ENCODE data around the gene GZF1. TPM values are rescaled to one million over a fixed set of nuclear protein-coding genes. Genes with fewer than 3 reads are reported as not detected.

Gene GZF1
- total and polyA plus RNA-seq, 2 donors from 2014 or later, result 7.7 to 14.1 TPM

DNA sequence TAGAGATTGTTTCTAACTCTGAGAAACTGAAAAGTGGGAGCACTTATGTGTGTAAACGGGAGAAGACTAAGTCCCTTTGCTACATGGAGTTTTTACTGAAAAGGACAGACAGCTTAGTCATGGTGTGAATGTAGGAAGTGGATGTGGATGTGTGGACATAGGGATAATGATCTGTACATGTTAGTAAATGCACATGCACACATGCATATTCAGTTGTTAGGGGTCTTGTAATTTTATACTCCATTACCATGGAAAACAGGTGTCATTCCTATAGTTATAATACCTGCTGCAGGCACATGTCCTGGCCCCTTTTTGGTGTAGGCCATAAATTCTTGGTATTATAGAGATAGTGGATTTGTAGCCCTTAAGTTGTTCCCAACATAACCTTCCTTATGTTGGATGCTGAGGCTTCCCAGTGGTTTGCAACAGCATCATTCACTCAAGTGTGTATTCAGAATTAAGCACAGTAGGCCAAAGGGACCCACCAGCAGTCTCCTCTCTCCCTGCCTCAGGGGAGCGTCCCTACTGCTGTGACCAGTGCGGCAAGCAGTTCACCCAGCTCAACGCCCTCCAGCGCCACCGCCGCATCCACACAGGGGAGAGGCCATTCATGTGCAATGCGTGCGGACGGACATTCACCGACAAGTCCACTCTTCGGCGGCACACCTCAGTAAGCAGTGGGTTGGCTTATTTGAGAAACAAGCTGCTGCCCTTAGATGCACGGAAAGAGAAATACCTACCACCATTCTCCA, 7.3 kb downstream of the GZF1 start:
- peaks cover 0 to 21% (median 11%) of the 10 kb centered on the region in 3 donors for H3K4me1 ChIP-seq (ENCODE audit: control insufficient read depth in 2 of 3, insufficient read depth in 2 of 3, low read depth in 1 of 3, low read length in 3 of 3)
- intact Hi-C loops (cut with DNase I), result no loop called here
- no peak overlapping the region for H3K27ac ChIP-seq (ENCODE audit: low read depth in 2 of 2, low read length in 2 of 2)
- peaks cover 13 to 49% (median 29%) of the 10 kb centered on the region in 3 donors for H3K36me3 ChIP-seq (ENCODE audit: control insufficient read depth in 2 of 3, insufficient read depth in 3 of 3, low read length in 3 of 3)
- TF ChIP-seq, protein P1, sequence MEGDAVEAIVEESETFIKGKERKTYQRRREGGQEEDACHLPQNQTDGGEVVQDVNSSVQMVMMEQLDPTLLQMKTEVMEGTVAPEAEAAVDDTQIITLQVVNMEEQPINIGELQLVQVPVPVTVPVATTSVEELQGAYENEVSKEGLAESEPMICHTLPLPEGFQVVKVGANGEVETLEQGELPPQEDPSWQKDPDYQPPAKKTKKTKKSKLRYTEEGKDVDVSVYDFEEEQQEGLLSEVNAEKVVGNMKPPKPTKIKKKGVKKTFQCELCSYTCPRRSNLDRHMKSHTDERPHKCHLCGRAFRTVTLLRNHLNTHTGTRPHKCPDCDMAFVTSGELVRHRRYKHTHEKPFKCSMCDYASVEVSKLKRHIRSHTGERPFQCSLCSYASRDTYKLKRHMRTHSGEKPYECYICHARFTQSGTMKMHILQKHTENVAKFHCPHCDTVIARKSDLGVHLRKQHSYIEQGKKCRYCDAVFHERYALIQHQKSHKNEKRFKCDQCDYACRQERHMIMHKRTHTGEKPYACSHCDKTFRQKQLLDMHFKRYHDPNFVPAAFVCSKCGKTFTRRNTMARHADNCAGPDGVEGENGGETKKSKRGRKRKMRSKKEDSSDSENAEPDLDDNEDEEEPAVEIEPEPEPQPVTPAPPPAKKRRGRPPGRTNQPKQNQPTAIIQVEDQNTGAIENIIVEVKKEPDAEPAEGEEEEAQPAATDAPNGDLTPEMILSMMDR (IDR thresholded peaks at IDR 0.05; ENCODE audit: borderline replicate concordance, extremely low read depth, insufficient read depth), result no peak
- no peaks in the 10 kb centered on the region for H3K9me3 ChIP-seq (ENCODE audit: control insufficient read depth in 2 of 3, insufficient read depth in 1 of 3, low read length in 3 of 3)
- FAIRE-seq (no peak), DNase-seq (no peak)
- no peaks in the 10 kb centered on the region for H3K27me3 ChIP-seq (ENCODE audit: control insufficient read depth, insufficient read depth, low read length)
- no peak overlapping the region for H3K9ac ChIP-seq (ENCODE audit: low read length in 3 of 3)
- no peak overlapping the region for H3K4me3 ChIP-seq (ENCODE audit: low read length in 3 of 3)

- Histone ChIP-seq H3K4me3 (ENCODE audit: low read length in 3 of 3) (no peak overlapping the region), H3K36me3 (ENCODE audit: control insufficient read depth in 2 of 3, insufficient read depth in 3 of 3, low read length in 3 of 3) (peaks cover 11 to 51% (median 27%) of the 10 kb centered on the region in 3 donors), H3K27ac (ENCODE audit: low read depth in 2 of 2, low read length in 2 of 2) (no peak overlapping the region), H3K4me1 (ENCODE audit: control insufficient read depth in 2 of 3, insufficient read depth in 2 of 3, low read depth in 1 of 3, low read length in 3 of 3) (peaks cover 0 to 27% (median 13%) of the 10 kb centered on the region in 3 donors), H3K27me3 (ENCODE audit: control insufficient read depth, insufficient read depth, low read length) (no peaks in the 10 kb centered on the region), H3K9ac (ENCODE audit: low read length in 3 of 3) (no peak overlapping the region), H3K9me3 (ENCODE audit: control insufficient read depth in 2 of 3, insufficient read depth in 1 of 3, low read length in 3 of 3) (no peaks in the 10 kb centered on the region)
- no peak for FAIRE-seq
- intact Hi-C loops (cut with DNase I), result no loop called here
- TF ChIP-seq, protein P1 (IDR thresholded peaks at IDR 0.05; ENCODE audit: borderline replicate concordance, extremely low read depth, insufficient read depth), result no peak
- no peak for DNase-seq
Observed at GRCh38 chr20:23370274-23370673, 8.3 kb downstream of the GZF1 start.

- H3K9me3 ChIP-seq (ENCODE audit: control insufficient read depth in 2 of 3, insufficient read depth in 1 of 3, low read length in 3 of 3), result no peaks in the 10 kb centered on the region
- H3K36me3 ChIP-seq (ENCODE audit: control insufficient read depth in 2 of 3, insufficient read depth in 3 of 3, low read length in 3 of 3), result peaks cover 11 to 54% (median 28%) of the 10 kb centered on the region in 3 donors
- DNase-seq (no peak), FAIRE-seq (no peak)
- H3K9ac ChIP-seq (ENCODE audit: low read length in 3 of 3), result no peak overlapping the region
- H3K4me1 ChIP-seq (ENCODE audit: control insufficient read depth in 2 of 3, insufficient read depth in 2 of 3, low read depth in 1 of 3, low read length in 3 of 3), result peaks cover 0 to 27% (median 7%) of the 10 kb centered on the region in 3 donors
- intact Hi-C loops (cut with DNase I), result no loop called here
- no peak overlapping the region for H3K4me3 ChIP-seq (ENCODE audit: low read length in 3 of 3)
- TF ChIP-seq, protein P1 (IDR thresholded peaks at IDR 0.05; ENCODE audit: borderline replicate concordance, extremely low read depth, insufficient read depth), result no peak
- no peak overlapping the region for H3K27ac ChIP-seq (ENCODE audit: low read depth in 2 of 2, low read length in 2 of 2)
- no peaks in the 10 kb centered on the region for H3K27me3 ChIP-seq (ENCODE audit: control insufficient read depth, insufficient read depth, low read length)
Observed at GRCh38 chr20:23370873-23371272, 8.9 kb downstream of the GZF1 start.

All from kidney (tissue), 14 donors.